Measurements from ENCODE around the gene CAMP. TPM values are rescaled to one million over a fixed set of nuclear protein-coding genes. Genes with fewer than 3 reads are reported as not detected.

CAMP gene
- total RNA-seq, 1 donor, result not detected

DNA sequence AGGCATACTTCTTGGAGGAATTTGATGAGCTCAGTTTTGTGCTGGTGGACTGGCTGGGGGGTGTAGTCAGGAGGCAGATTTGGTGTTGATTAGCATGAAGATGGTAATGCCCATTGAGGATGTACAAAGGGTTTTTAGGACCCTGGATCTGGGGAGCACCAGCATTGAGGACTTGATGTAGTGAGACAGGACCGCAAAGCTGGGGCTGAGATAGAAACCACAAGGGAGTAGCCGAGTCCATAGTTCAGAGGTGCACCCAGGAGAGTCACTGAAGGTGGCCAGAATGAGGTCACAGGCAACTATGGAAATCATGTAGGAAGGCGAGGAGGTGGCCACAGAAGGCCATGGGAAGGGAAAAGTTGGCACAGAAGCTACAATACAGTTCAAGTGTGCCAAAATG lies 32.4 kb upstream of the CAMP start:
- Histone ChIP-seq H3K9me3 (ENCODE audit: low read depth, low read length) (no peaks in the 10 kb centered on the region), H3K4me3 (ENCODE audit: insufficient read depth, low read length) (no peak overlapping the region), H3K4me2 (ENCODE audit: insufficient read depth, low read length) (no peak overlapping the region), H3K79me2 (ENCODE audit: insufficient read depth, low read length) (peaks cover 16% of the 10 kb centered on the region), H3K27ac (ENCODE audit: low read depth, low read length) (no peak overlapping the region), H3K4me1 (ENCODE audit: insufficient read depth, low read length) (peaks cover 15% of the 10 kb centered on the region), H3K27me3 (ENCODE audit: insufficient read depth, low read length) (no peaks in the 10 kb centered on the region), H3K36me3 (ENCODE audit: insufficient read depth, low read length) (no peaks in the 10 kb centered on the region), H2AFZ (ENCODE audit: low read length) (peak overlapping the region; percentile 29), H4K20me1 (ENCODE audit: insufficient read depth, low read length) (no peaks in the 10 kb centered on the region)
- DNase-seq (ENCODE audit: insufficient read length, low spot score, missing footprints), result no peak
- TF ChIP-seq, protein P1, sequence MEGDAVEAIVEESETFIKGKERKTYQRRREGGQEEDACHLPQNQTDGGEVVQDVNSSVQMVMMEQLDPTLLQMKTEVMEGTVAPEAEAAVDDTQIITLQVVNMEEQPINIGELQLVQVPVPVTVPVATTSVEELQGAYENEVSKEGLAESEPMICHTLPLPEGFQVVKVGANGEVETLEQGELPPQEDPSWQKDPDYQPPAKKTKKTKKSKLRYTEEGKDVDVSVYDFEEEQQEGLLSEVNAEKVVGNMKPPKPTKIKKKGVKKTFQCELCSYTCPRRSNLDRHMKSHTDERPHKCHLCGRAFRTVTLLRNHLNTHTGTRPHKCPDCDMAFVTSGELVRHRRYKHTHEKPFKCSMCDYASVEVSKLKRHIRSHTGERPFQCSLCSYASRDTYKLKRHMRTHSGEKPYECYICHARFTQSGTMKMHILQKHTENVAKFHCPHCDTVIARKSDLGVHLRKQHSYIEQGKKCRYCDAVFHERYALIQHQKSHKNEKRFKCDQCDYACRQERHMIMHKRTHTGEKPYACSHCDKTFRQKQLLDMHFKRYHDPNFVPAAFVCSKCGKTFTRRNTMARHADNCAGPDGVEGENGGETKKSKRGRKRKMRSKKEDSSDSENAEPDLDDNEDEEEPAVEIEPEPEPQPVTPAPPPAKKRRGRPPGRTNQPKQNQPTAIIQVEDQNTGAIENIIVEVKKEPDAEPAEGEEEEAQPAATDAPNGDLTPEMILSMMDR (IDR thresholded peaks at IDR 0.05; ENCODE audit: extremely low read depth, low read depth, low read length), result no peak

DNA sequence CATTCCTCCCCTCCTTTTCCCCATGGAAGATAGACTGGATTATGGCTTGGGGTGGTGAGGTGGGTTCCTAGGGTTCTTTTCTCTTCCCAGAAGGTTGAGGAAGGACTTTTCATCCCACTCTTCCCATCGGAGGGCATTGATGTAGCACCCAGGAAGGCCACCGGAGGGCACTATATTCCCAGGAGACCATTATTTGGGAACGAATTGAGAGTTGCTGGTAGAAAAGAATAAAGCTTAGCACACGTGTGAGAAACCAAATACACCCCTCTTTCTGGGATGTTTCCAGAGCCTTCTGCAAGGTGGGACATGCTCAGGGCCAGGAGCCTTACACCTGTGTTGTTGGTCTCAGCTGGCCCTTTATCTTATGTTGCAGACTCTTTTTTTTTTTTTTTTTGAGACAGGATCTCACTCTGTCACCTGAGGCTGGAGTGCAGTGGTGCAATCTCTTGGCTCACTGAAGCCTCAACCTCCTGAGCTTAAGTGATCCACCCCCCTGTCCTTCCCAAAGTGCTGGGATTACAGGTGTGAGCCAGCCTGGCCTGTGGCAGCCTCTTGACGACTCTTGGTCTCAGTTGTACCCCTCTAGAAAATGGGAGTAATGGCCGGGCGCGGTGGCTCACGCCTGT lies 28.7 kb upstream of the CAMP start:
- no peaks in the 10 kb centered on the region for H3K79me2 ChIP-seq (ENCODE audit: insufficient read depth, low read length)
- H2AFZ ChIP-seq (ENCODE audit: low read length), result peak overlapping the region; percentile 65
- H3K9me3 ChIP-seq (ENCODE audit: low read depth, low read length), result no peaks in the 10 kb centered on the region
- peak; percentile 96 for DNase-seq (ENCODE audit: insufficient read length, low spot score, missing footprints)
- H4K20me1 ChIP-seq (ENCODE audit: insufficient read depth, low read length), result no peaks in the 10 kb centered on the region
- H3K27ac ChIP-seq (ENCODE audit: low read depth, low read length), result no peak overlapping the region
- H3K27me3 ChIP-seq (ENCODE audit: insufficient read depth, low read length), result no peaks in the 10 kb centered on the region
- no peaks in the 10 kb centered on the region for H3K36me3 ChIP-seq (ENCODE audit: insufficient read depth, low read length)
- H3K4me2 ChIP-seq (ENCODE audit: insufficient read depth, low read length), result peak overlapping the region; percentile 41
- peaks cover 2% of the 10 kb centered on the region for H3K4me1 ChIP-seq (ENCODE audit: insufficient read depth, low read length)
- TF ChIP-seq, protein P1 (IDR thresholded peaks at IDR 0.05; ENCODE audit: extremely low read depth, low read depth, low read length), result peak; percentile 95
- H3K4me3 ChIP-seq (ENCODE audit: insufficient read depth, low read length), result no peak overlapping the region

DNA sequence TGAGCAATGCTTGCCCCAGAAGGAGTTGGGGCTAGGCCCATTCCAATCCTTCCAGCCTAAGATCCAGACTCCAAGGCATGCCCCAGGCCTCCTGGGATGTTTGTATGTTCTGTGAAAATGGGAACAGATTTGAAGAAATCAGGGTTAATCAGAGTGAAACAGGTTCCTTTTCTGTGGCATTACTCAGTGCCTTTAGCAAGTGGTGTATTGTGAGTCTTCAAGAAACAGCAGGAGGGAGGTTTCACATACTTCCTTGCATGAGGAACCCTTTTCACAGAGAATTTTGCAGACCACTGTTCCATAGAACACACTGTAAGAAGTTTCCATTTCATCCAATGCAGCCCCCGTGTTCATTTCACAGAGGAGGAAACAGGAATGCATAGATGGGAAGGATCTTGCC lies 26.7 kb upstream of the CAMP start:
- Histone ChIP-seq H3K27ac (ENCODE audit: low read depth, low read length) (no peak overlapping the region), H3K9me3 (ENCODE audit: low read depth, low read length) (no peaks in the 10 kb centered on the region), H4K20me1 (ENCODE audit: insufficient read depth, low read length) (no peaks in the 10 kb centered on the region), H3K36me3 (ENCODE audit: insufficient read depth, low read length) (no peaks in the 10 kb centered on the region), H3K4me2 (ENCODE audit: insufficient read depth, low read length) (no peak overlapping the region), H3K4me1 (ENCODE audit: insufficient read depth, low read length) (peaks cover 2% of the 10 kb centered on the region), H3K27me3 (ENCODE audit: insufficient read depth, low read length) (no peaks in the 10 kb centered on the region), H2AFZ (ENCODE audit: low read length) (no peak overlapping the region), H3K4me3 (ENCODE audit: insufficient read depth, low read length) (no peak overlapping the region), H3K79me2 (ENCODE audit: insufficient read depth, low read length) (no peaks in the 10 kb centered on the region)
- TF ChIP-seq, protein P1 (IDR thresholded peaks at IDR 0.05; ENCODE audit: extremely low read depth, low read depth, low read length), result no peak
- DNase-seq (ENCODE audit: insufficient read length, low spot score, missing footprints), result no peak

DNA sequence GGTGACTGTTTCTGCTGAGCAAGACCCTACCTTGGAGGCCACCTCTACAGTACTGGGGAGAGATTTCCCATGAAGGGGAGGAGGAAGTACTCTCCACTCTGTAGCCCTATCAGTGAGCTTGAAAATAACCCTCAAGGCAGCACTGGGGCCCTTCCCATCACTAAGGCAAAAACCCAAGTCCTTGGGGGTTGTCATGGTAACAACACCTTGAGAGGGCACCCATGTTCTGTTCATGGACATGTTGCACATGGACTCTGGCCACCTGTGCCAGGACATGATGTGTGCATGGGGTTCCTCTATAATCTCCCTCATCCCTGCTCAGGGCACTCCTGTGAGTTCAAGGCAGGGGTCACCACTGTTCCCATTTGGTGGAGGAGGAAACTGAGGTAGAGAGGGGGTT lies 24.2 kb upstream of the CAMP start:
- Histone ChIP-seq H3K9me3 (ENCODE audit: low read depth, low read length) (no peaks in the 10 kb centered on the region), H3K36me3 (ENCODE audit: insufficient read depth, low read length) (no peaks in the 10 kb centered on the region)

More for the DNA sequence above, 24.2 kb upstream of the CAMP start:
- DNase-seq (ENCODE audit: insufficient read length, low spot score, missing footprints), result peak; percentile 65
- Histone ChIP-seq H3K4me2 (ENCODE audit: insufficient read depth, low read length) (no peak overlapping the region), H3K4me3 (ENCODE audit: insufficient read depth, low read length) (no peak overlapping the region), H3K27ac (ENCODE audit: low read depth, low read length) (no peak overlapping the region), H3K27me3 (ENCODE audit: insufficient read depth, low read length) (no peaks in the 10 kb centered on the region), H3K4me1 (ENCODE audit: insufficient read depth, low read length) (peaks cover 2% of the 10 kb centered on the region), H3K79me2 (ENCODE audit: insufficient read depth, low read length) (no peaks in the 10 kb centered on the region), H2AFZ (ENCODE audit: low read length) (no peak overlapping the region), H4K20me1 (ENCODE audit: insufficient read depth, low read length) (no peaks in the 10 kb centered on the region)
- TF ChIP-seq, protein P1 (IDR thresholded peaks at IDR 0.05; ENCODE audit: extremely low read depth, low read depth, low read length), result no peak

Data from osteoblast (primary cell).